IMR-90 (cell line): ENCODE results near the gene SCYL2. TPM values are rescaled to one million over a fixed set of nuclear protein-coding genes. Genes with fewer than 3 reads are reported as not detected.
"Not testable (repeated sequence)": the region's sequence is repeated elsewhere in the genome, so short reads cannot be mapped to it uniquely, and the experiment has no call there.

Experiments
- ATAC-seq: fragments of 200-7000 bp; cut with Tn5 transposase; 2 replicates; pipeline ENCODE4 v1.9.1; 2020; ENCODE audit warnings: low read depth, mild to moderate bottlenecking, moderate library complexity
- BruUV-seq: library from RNA; stranded (reverse); fragments of 400-500 nt; replicated peaks from 2 replicates; lab custom pipeline; 2021; lab: Mats Ljungman, UMichigan
- CTCF ChIA-PET: fragments of 300-600 bp; formaldehyde crosslinking; extraction: SDS; loops from one replicate; lab custom pipeline; 2021; ENCODE audit warnings: antibody characterized with exemption; lab: Yijun Ruan, JAX
- POLR2A ChIA-PET: fragments of 300-600 bp; sonication (Branson Sonifier 250); formaldehyde crosslinking; loops from one replicate; lab custom pipeline; 2022; ENCODE audit warnings: antibody characterized with exemption; ENCODE audit not compliant: unreplicated experiment; lab: Charles Lee
- DNase-seq: peaks from one replicate; pipeline ENCODE4 v3.0.0; 2013
- H2AFZ ChIP-seq: replicated peaks from 2 replicates; pipeline ENCODE3; 2013; ENCODE audit warnings: low read length, mild to moderate bottlenecking; ENCODE audit not compliant: poor library complexity
- H2AK5ac ChIP-seq: 2 replicates; pipeline ENCODE4 v1.6.1; 2013; ENCODE audit warnings: low read depth, low read length, inconsistent platforms
- H2AK9ac ChIP-seq: replicated peaks from 2 replicates; pipeline ENCODE3; 2013; ENCODE audit warnings: mild to moderate bottlenecking, low read depth, low read length, moderate library complexity; ENCODE audit not compliant: poor library complexity
- H2BK120ac ChIP-seq: 2 replicates; pipeline ENCODE4 v1.6.1; 2013; ENCODE audit warnings: low read depth, low read length, inconsistent platforms
- H2BK15ac ChIP-seq: 3 replicates; pipeline ENCODE4 v1.6.1; 2013; ENCODE audit warnings: low read depth, low read length, inconsistent platforms
- H2BK20ac ChIP-seq: 2 replicates; pipeline ENCODE4 v1.6.1; 2013; ENCODE audit warnings: low read depth, mild to moderate bottlenecking, inconsistent platforms, low read length, moderate library complexity
- H2BK5ac ChIP-seq: 2 replicates; pipeline ENCODE4 v1.6.1; 2013; ENCODE audit warnings: mild to moderate bottlenecking, low read depth, low read length, inconsistent platforms; ENCODE audit not compliant: poor library complexity, severe bottlenecking
- H3K14ac ChIP-seq: replicated peaks from 2 replicates; pipeline ENCODE4 v1.6.1; 2013; ENCODE audit warnings: low read depth, low read length, inconsistent platforms
- H3K18ac ChIP-seq: 2 replicates; pipeline ENCODE4 v1.6.1; 2013; ENCODE audit warnings: low read depth, low read length, control low read depth
- H3K23ac ChIP-seq: 2 replicates; pipeline ENCODE4 v1.6.1; 2013; ENCODE audit warnings: low read depth, low read length, inconsistent platforms
- H3K27ac ChIP-seq: 2 replicates; pipeline ENCODE4 v1.5.1; 2013; ENCODE audit warnings: mild to moderate bottlenecking, control low read depth, low read length; ENCODE audit not compliant: insufficient read depth
- H3K27me3 ChIP-seq: 2 replicates; pipeline ENCODE4 v1.6.1; 2013; ENCODE audit warnings: low read length; ENCODE audit not compliant: control insufficient read depth, insufficient read depth
- H3K36me3 ChIP-seq: 2 replicates; pipeline ENCODE4 v1.6.1; 2013; ENCODE audit warnings: low read length, mixed read lengths; ENCODE audit not compliant: control insufficient read depth, insufficient read depth
- H3K4ac ChIP-seq: 2 replicates; pipeline ENCODE4 v1.6.1; 2013; ENCODE audit warnings: low read depth, low read length, inconsistent platforms
- H3K4me1 ChIP-seq: 2 replicates; pipeline ENCODE4 v1.6.1; 2013; ENCODE audit warnings: low read length, mixed read lengths; ENCODE audit not compliant: control insufficient read depth, insufficient read depth
- H3K4me2 ChIP-seq: 2 replicates; pipeline ENCODE4 v1.6.1; 2013; ENCODE audit warnings: low read depth, mild to moderate bottlenecking, control low read depth, low read length, moderate library complexity
- H3K4me3 ChIP-seq: 2 replicates; pipeline ENCODE4 v1.5.1; 2013; ENCODE audit warnings: low read depth, mild to moderate bottlenecking, control low read depth, low read length, moderate library complexity; ENCODE audit not compliant: insufficient read depth
- H3K56ac ChIP-seq: 2 replicates; pipeline ENCODE4 v1.6.1; 2013; ENCODE audit warnings: low read length, inconsistent platforms; ENCODE audit not compliant: insufficient read depth; ENCODE audit errors: extremely low read depth
- H3K79me1 ChIP-seq, 2 experiments: 2 replicates each; pipeline ENCODE4 v1.6.1; 2013; ENCODE audit warnings: low read length in 2 of 2, inconsistent platforms in 1 of 2, low read depth in 1 of 2
- H3K9ac ChIP-seq: 2 replicates; pipeline ENCODE4 v1.6.1; 2013; ENCODE audit warnings: low read depth, low read length, control low read depth
- H3K9me1 ChIP-seq: 2 replicates; pipeline ENCODE4 v1.6.1; 2013; ENCODE audit warnings: low read length, inconsistent platforms; ENCODE audit not compliant: insufficient read depth
- H3K9me3 ChIP-seq: 2 replicates; pipeline ENCODE4 v1.6.1; 2013; ENCODE audit warnings: low read length; ENCODE audit not compliant: control insufficient read depth, insufficient read depth
- H4K20me1 ChIP-seq: 2 replicates; pipeline ENCODE4 v1.6.1; 2013; ENCODE audit warnings: low read length, inconsistent platforms; ENCODE audit not compliant: insufficient read depth
- H4K5ac ChIP-seq: 2 replicates; pipeline ENCODE4 v1.6.1; 2013; ENCODE audit warnings: mild to moderate bottlenecking, low read depth, low read length, control low read depth
- H4K8ac ChIP-seq, 2 experiments: 2 replicates each; pipeline ENCODE4 v1.6.1; 2013; ENCODE audit warnings: low read depth in 2 of 2, low read length in 2 of 2, control low read depth in 1 of 2, inconsistent platforms in 1 of 2
- H4K91ac ChIP-seq: 2 replicates; pipeline ENCODE4 v1.6.1; 2013; ENCODE audit warnings: low read depth, low read length, inconsistent platforms; ENCODE audit not compliant: insufficient read depth
- BHLHE40 ChIP-seq: fragments of 150-350 bp; IDR thresholded peaks from 2 replicates; pipeline ENCODE4 v1.6.1; 2016; ENCODE audit warnings: mild to moderate bottlenecking, low read depth, low read length
- CEBPB ChIP-seq: IDR thresholded peaks from 2 replicates; pipeline ENCODE4 v1.6.1; 2012; ENCODE audit warnings: low read depth, low read length, improper control_type of control experiment
- MXI1 ChIP-seq: IDR thresholded peaks from 2 replicates; pipeline ENCODE4 v1.6.1; 2012; ENCODE audit warnings: low read depth, mild to moderate bottlenecking, low read length, moderate library complexity, borderline replicate concordance
- POLR2A ChIP-seq: IDR thresholded peaks from 2 replicates; pipeline ENCODE4 v1.6.1; 2012; ENCODE audit warnings: mild to moderate bottlenecking, low read depth, low read length
- RCOR1 ChIP-seq: IDR thresholded peaks from 2 replicates; pipeline ENCODE4 v1.6.1; 2012; ENCODE audit warnings: mild to moderate bottlenecking, low read length, improper control_type of control experiment; ENCODE audit not compliant: insufficient replicate concordance
- RFX5 ChIP-seq: IDR thresholded peaks from 2 replicates; pipeline ENCODE4 v1.8.0; 2012; ENCODE audit warnings: low read depth, mild to moderate bottlenecking, low read length, moderate library complexity
- WGBS, 2 experiments: methylation state at CpG; one replicate each; pipeline versions ENCODE4 v1.1.5 to v1.1.7; 2013; ENCODE audit warnings: missing lambda C conversion rate in 2 of 2; ENCODE audit not compliant: insufficient read length in 1 of 2; ENCODE audit errors: extremely low coverage in 2 of 2; 5-methylcytosine and 5-hydroxymethylcytosine counted together
- dilution Hi-C: fragments of 300-500 bp; cut with HindIII; formaldehyde crosslinking; loops from one replicate; pipeline ENCODE4 v1.14.3; 2018; ENCODE audit warnings: low sequenced_read_pairs; ENCODE audit not compliant: unreplicated experiment
- in situ Hi-C: fragments of 300-500 bp; cut with MboI; formaldehyde crosslinking; loops from 3 replicates; pipeline ENCODE4 v1.14.3; 2019; ENCODE audit warnings: low sequenced_read_pairs, inconsistent platforms, mixed read lengths
- intact Hi-C: fragments of 100-400 bp; cut with micrococcal nuclease; formaldehyde crosslinking; loops from 2 replicates; pipeline ENCODE4 v1.10.0; 2022
- polyA plus RNA-seq, 3 experiments: library from polyadenylated mRNA; depleted of rRNA; stranded (reverse); fragments of >200 nt; gene quantifications; 2 replicates each; pipeline ENCODE4 v1.2.3, GENCODE V29; 2012; ENCODE audit warnings: low replicate concordance in 1 of 3
- total RNA-seq: library from RNA; depleted of rRNA; stranded (reverse); fragments of >200 nt; gene quantifications from 2 replicates; pipeline ENCODE4 v1.2.3, GENCODE V29; 2012

The SCYL2 gene
- total and polyA plus RNA-seq, 2 of the 4 experiments (the other 2 are of a cell fraction), result 15.3 to 52.0 TPM

- no peaks in the 10 kb centered on the region for H3K4me1 ChIP-seq
- peaks cover 6% of the 10 kb centered on the region for H3K36me3 ChIP-seq
- peaks cover 2 to 14% of the 10 kb centered on the region in 2 experiments; a peak in 2 of 4 replicates for H3K79me1 ChIP-seq
- no peak overlapping the region for H3K27ac ChIP-seq
- no peak overlapping the region for H3K4ac ChIP-seq
- no peak overlapping the region for H4K91ac ChIP-seq
- H4K8ac ChIP-seq, result no peak overlapping the region
- BruUV-seq, result no TSS peak
- no peaks in the 10 kb centered on the region for H3K27me3 ChIP-seq
- DNase-seq, result no peak
- no peak overlapping the region for H3K4me2 ChIP-seq
- no peak overlapping the region for H2BK120ac ChIP-seq
- H3K18ac ChIP-seq, result no peak overlapping the region
- H2BK5ac ChIP-seq, result no peak overlapping the region
- no peaks in the 10 kb centered on the region for H3K9me3 ChIP-seq
- H2BK20ac ChIP-seq, result no peak overlapping the region
- H2AK5ac ChIP-seq, result no peak overlapping the region
- no peak overlapping the region for H3K4me3 ChIP-seq
- H3K56ac ChIP-seq, result no peak overlapping the region
- peaks cover 4% of the 10 kb centered on the region; the same call in 1 of the 2 replicates for H3K9me1 ChIP-seq
- in situ Hi-C loops, result no loop called here
- H2AK9ac ChIP-seq, result no peak overlapping the region
- no peak overlapping the region for H2BK15ac ChIP-seq
- CTCF ChIA-PET, result no interaction called here
- H4K20me1 ChIP-seq, result no peaks in the 10 kb centered on the region
- WGBS, 2 experiments, result no CpG with 5 or more reads among the region's 1 CpG
- intact Hi-C loops, result no loop called here
- dilution Hi-C loops, result no loop called here
- no peak overlapping the region for H2AFZ ChIP-seq
- no peak overlapping the region for H3K14ac ChIP-seq
- H3K9ac ChIP-seq, result no peak overlapping the region
- POLR2A ChIA-PET, result no interaction called here
- H3K23ac ChIP-seq, result no peak overlapping the region
- TF ChIP-seq BHLHE40, result no peak
- no peak for TF ChIP-seq CEBPB
- no peak for TF ChIP-seq RCOR1
- TF ChIP-seq RFX5, result no peak
- no peak for TF ChIP-seq MXI1
- TF ChIP-seq POLR2A, result no peak
- ATAC-seq, result no peak
- no peak overlapping the region for H4K5ac ChIP-seq
These were observed 26.0 kb downstream of the SCYL2 start for GRCh38 chr12:100293017-100293416.

- POLR2A ChIA-PET, H4K91ac ChIP-seq, CTCF ChIA-PET, H3K27me3 ChIP-seq, H3K9me3 ChIP-seq, DNase-seq, H2AK9ac ChIP-seq, H4K5ac ChIP-seq, H3K18ac ChIP-seq, H3K79me1 ChIP-seq, intact Hi-C loops, H3K56ac ChIP-seq, H3K27ac ChIP-seq, H3K23ac ChIP-seq, H3K9me1 ChIP-seq, H2AFZ ChIP-seq, H2AK5ac ChIP-seq, ATAC-seq, dilution Hi-C loops, H3K4me3 ChIP-seq, H3K4me1 ChIP-seq, H2BK120ac ChIP-seq, H4K20me1 ChIP-seq, H2BK20ac ChIP-seq, H3K36me3 ChIP-seq, H3K4ac ChIP-seq, in situ Hi-C loops, H4K8ac ChIP-seq, BruUV-seq, H3K4me2 ChIP-seq, H3K9ac ChIP-seq, H2BK5ac ChIP-seq, H3K14ac ChIP-seq, H2BK15ac ChIP-seq: not testable (repeated sequence)
- WGBS, 2 experiments, result no CpG with 5 or more reads among the region's 24 CpGs
These were observed 27.4 kb downstream of the SCYL2 start for GRCh38 chr12:100294366-100294765.
